HepG2 (cell line): ENCODE results near the gene KBTBD13. TPM values are rescaled to one million over a fixed set of nuclear protein-coding genes. Genes with fewer than 3 reads are reported as not detected.

Experiments
- ATM ChIP-seq: fragments of 450-650 bp; IDR thresholded peaks from 2 replicates; pipeline ENCODE4 v1.7.1; 2017; ENCODE audit warnings: mild to moderate bottlenecking, borderline replicate concordance
- CBX1 ChIP-seq: IDR thresholded peaks from one replicate; pipeline ENCODE4 v1.6.1; 2016; ENCODE audit warnings: antibody characterized with exemption, low read depth
- CREM ChIP-seq, 2 experiments: sonication (generic) in 1 of 2; formaldehyde crosslinking in 1 of 2; IDR thresholded peaks; 2 replicates each; pipeline versions ENCODE4 v1.4.0 to v1.6.1; 2016 to 2020; ENCODE audit warnings: antibody characterized with exemption in 1 of 2, mild to moderate bottlenecking in 1 of 2, missing genetic modification reagents in 1 of 2
- EP300 ChIP-seq, 3 experiments: sonication (generic) in 1 of 3; formaldehyde crosslinking in 1 of 3; IDR thresholded peaks; 2 replicates each; pipeline versions ENCODE4 v1.5.1 to v1.6.1; 2011 to 2020; ENCODE audit warnings: low read depth in 2 of 3, low read length in 2 of 3, borderline replicate concordance in 1 of 3, improper control_type of control experiment in 1 of 3, mild to moderate bottlenecking in 1 of 3, missing genetic modification reagents in 1 of 3, moderate library complexity in 1 of 3
- ETV6 ChIP-seq: sonication (generic); formaldehyde crosslinking; conservative IDR thresholded peaks from 2 replicates; pipeline ENCODE4 v1.4.0; 2020; ENCODE audit warnings: missing genetic modification reagents
- HNRNPH1 ChIP-seq: fragments of 200-400 bp; formaldehyde crosslinking; optimal IDR thresholded peaks from 2 replicates; pipeline ENCODE3; 2017; ENCODE audit warnings: mild to moderate bottlenecking, low read depth, low read length
- JUN ChIP-seq: sonication (generic); formaldehyde crosslinking; IDR thresholded peaks from 2 replicates; pipeline ENCODE4 v1.4.0; 2020; ENCODE audit warnings: mild to moderate bottlenecking, missing genetic modification reagents
- JUNB ChIP-seq: sonication (generic); formaldehyde crosslinking; IDR thresholded peaks from 2 replicates; pipeline ENCODE4 v1.8.0; 2022; ENCODE audit warnings: missing genetic modification reagents, mild to moderate bottlenecking, borderline replicate concordance
- KAT2B ChIP-seq: fragments of 150-350 bp; IDR thresholded peaks from 2 replicates; pipeline ENCODE4 v1.6.1; 2014; ENCODE audit warnings: low read depth, low read length, borderline replicate concordance
- KLF12 ChIP-seq: sonication (generic); formaldehyde crosslinking; IDR thresholded peaks from 2 replicates; pipeline ENCODE4 v1.4.0; 2020; ENCODE audit warnings: missing genetic modification reagents, borderline replicate concordance
- MXI1 ChIP-seq: IDR thresholded peaks from 3 replicates; pipeline ENCODE4 v1.6.1; 2012; ENCODE audit warnings: low read depth, low read length, inconsistent platforms, borderline replicate concordance
- NCOA1 ChIP-seq: sonication (generic); formaldehyde crosslinking; IDR thresholded peaks from 2 replicates; pipeline ENCODE4 v1.9.0; 2021; ENCODE audit warnings: missing genetic modification reagents
- NFE2 ChIP-seq: sonication (generic); formaldehyde crosslinking; IDR thresholded peaks from 2 replicates; pipeline ENCODE4 v1.4.0; 2020; ENCODE audit warnings: missing genetic modification reagents
- NFKB2 ChIP-seq: sonication (generic); formaldehyde crosslinking; IDR thresholded peaks from 2 replicates; pipeline ENCODE4 v1.4.0; 2020; ENCODE audit warnings: missing genetic modification reagents, borderline replicate concordance
- PPARG ChIP-seq: conservative IDR thresholded peaks from 2 replicates; pipeline ENCODE4 v1.6.1; 2016; ENCODE audit warnings: missing biosample characterization, missing genetic modification reagents
- SRSF4 ChIP-seq: fragments of 200-400 bp; formaldehyde crosslinking; IDR thresholded peaks from one replicate; pipeline ENCODE4 v1.6.1; 2018; ENCODE audit warnings: mild to moderate bottlenecking, low read depth, low read length, moderate library complexity; ENCODE audit not compliant: poor library complexity, severe bottlenecking
- TEAD3 ChIP-seq: optimal IDR thresholded peaks from 2 replicates; pipeline ENCODE3; 2016; ENCODE audit warnings: borderline replicate concordance
- ZFP36 ChIP-seq: fragments of 150-350 bp; IDR thresholded peaks from 2 replicates; pipeline ENCODE4 v1.6.1; 2018; ENCODE audit warnings: borderline replicate concordance, low read length, low read depth; ENCODE audit not compliant: partially characterized antibody
- ZNF234 ChIP-seq: sonication (generic); formaldehyde crosslinking; conservative IDR thresholded peaks from 2 replicates; pipeline ENCODE4 v1.5.1; 2020; ENCODE audit warnings: mild to moderate bottlenecking, missing genetic modification reagents
- ZNF343 ChIP-seq: sonication (generic); formaldehyde crosslinking; IDR thresholded peaks from 2 replicates; pipeline ENCODE4 v1.4.0; 2020; ENCODE audit warnings: mild to moderate bottlenecking, missing genetic modification reagents
- ZNF362 ChIP-seq: sonication (generic); formaldehyde crosslinking; IDR thresholded peaks from 2 replicates; pipeline ENCODE4 v1.4.0; 2020; ENCODE audit warnings: missing genetic modification reagents, mild to moderate bottlenecking, borderline replicate concordance
- ZNF546 ChIP-seq: sonication (generic); formaldehyde crosslinking; conservative IDR thresholded peaks from 2 replicates; pipeline ENCODE4 v1.8.1; 2023; ENCODE audit warnings: mild to moderate bottlenecking, missing genetic modification reagents
- ZNF569 ChIP-seq: sonication (generic); formaldehyde crosslinking; IDR thresholded peaks from 2 replicates; pipeline ENCODE4 v1.5.0; 2020; ENCODE audit warnings: mild to moderate bottlenecking, missing genetic modification reagents, moderate library complexity, borderline replicate concordance
- ZNF780A ChIP-seq: sonication (generic); formaldehyde crosslinking; IDR thresholded peaks from 2 replicates; pipeline ENCODE4 v1.8.0; 2022; ENCODE audit warnings: mild to moderate bottlenecking, missing genetic modification reagents, moderate library complexity
- ZNF782 ChIP-seq: sonication (generic); formaldehyde crosslinking; IDR thresholded peaks from 2 replicates; pipeline ENCODE4 v1.4.0; 2020; ENCODE audit warnings: missing genetic modification reagents, mild to moderate bottlenecking, borderline replicate concordance
- ZNF879 ChIP-seq: sonication (generic); formaldehyde crosslinking; IDR thresholded peaks from 2 replicates; pipeline ENCODE4 v1.8.1; 2023; ENCODE audit warnings: missing genetic modification reagents
- polyA plus RNA-seq, 8 experiments: library from polyadenylated mRNA; depleted of rRNA in 3 of 8; stranded (reverse) in 7 of 8; unstranded in 1 of 8; fragments of >200 nt; fragmentation: Illumina TruSeq in 4 of 8; extraction: Trizol in 4 of 8; gene quantifications; 2 replicates each; pipeline versions ENCODE4 v1.2.1 to v1.2.3, GENCODE V29; 2011 to 2016; ENCODE audit warnings: low read depth in 4 of 8, missing spikeins in 1 of 8, mixed read lengths in 1 of 8; ENCODE audit not compliant: insufficient read depth in 1 of 8
- total RNA-seq, 5 experiments: library from RNA; depleted of rRNA; stranded (reverse); fragments of >200 nt; fragmentation: Illumina TruSeq; extraction: Trizol; gene quantifications; 2 replicates each; pipeline ENCODE4 v1.2.3, GENCODE V29; 2016; ENCODE audit warnings: low read depth in 1 of 5
- TF ChIP-seq, protein P1 (sequence below): sonication (generic); formaldehyde crosslinking; IDR thresholded peaks from 2 replicates; pipeline ENCODE4 v1.4.0; 2020; ENCODE audit warnings: missing genetic modification reagents

KBTBD13 gene
- total and polyA plus RNA-seq, 2 of the 13 experiments (the other 11 are each of a cell fraction or from before 2014, with no cell fraction given) = not detected

GRCh38 chr15:65044724-65045481 is 31.6 kb upstream of the KBTBD13 start, which contains the start of gene SLC51B (continued):
- TF ChIP-seq ZNF362 (peak; percentile 74), ZNF234 (CRISPR knock-in tag) (no peak), ZNF879 (CRISPR knock-in tag) (no peak), ZNF569 (no peak), KLF12 (peak; percentile 61; the same call in 1 of the 2 replicates), ZNF782 (no peak), ETV6 (0 out of 2 replicates have a peak, but pooled peaks have one; percentile 24), EP300 (IDR thresholded peaks at IDR 0.05; ENCODE audit: low read depth in 2 of 2, low read length in 2 of 2) (peak; percentile 27 to 87; a peak in 2 of 4 replicates), EP300 (CRISPR knock-in tag; IDR thresholded peaks at IDR 0.05; ENCODE audit: borderline replicate concordance) (peak; percentile 85), NCOA1 (CRISPR knock-in tag) (no peak), CBX1 (no peak), ZNF546 (CRISPR knock-in tag) (no peak), HNRNPH1 (no peak), NFKB2 (CRISPR knock-in tag) (peak; percentile 83; the same call in 1 of the 2 replicates), JUNB (CRISPR knock-in tag) (no peak), KAT2B (no peak), NFE2 (CRISPR knock-in tag) (no peak), JUN (CRISPR knock-in tag) (peak; percentile 33; the same call in 1 of the 2 replicates), ZFP36 (no peak), TEAD3 (CRISPR knock-in tag) (peak; percentile 67), SRSF4 (no peak), ZNF780A (no peak), ATM (no peak), CREM (IDR thresholded peaks at IDR 0.05) (peak; percentile 69; the same call in 1 of the 2 replicates), CREM (CRISPR knock-in tag; IDR thresholded peaks at IDR 0.05) (no peak), PPARG (peak; percentile 85), MXI1 (peak; percentile 73; the same call in 1 of the 3 replicates), ZNF343 (peak; percentile 76)
- TF ChIP-seq, protein P1, sequence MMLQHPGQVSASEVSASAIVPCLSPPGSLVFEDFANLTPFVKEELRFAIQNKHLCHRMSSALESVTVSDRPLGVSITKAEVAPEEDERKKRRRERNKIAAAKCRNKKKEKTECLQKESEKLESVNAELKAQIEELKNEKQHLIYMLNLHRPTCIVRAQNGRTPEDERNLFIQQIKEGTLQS = no peak
